Measurements from ENCODE around the gene ABCD3.
A peak's percentile ranks its signal among the peaks of the same experiment; 100 is the strongest.

The ABCD3 gene

DNA sequence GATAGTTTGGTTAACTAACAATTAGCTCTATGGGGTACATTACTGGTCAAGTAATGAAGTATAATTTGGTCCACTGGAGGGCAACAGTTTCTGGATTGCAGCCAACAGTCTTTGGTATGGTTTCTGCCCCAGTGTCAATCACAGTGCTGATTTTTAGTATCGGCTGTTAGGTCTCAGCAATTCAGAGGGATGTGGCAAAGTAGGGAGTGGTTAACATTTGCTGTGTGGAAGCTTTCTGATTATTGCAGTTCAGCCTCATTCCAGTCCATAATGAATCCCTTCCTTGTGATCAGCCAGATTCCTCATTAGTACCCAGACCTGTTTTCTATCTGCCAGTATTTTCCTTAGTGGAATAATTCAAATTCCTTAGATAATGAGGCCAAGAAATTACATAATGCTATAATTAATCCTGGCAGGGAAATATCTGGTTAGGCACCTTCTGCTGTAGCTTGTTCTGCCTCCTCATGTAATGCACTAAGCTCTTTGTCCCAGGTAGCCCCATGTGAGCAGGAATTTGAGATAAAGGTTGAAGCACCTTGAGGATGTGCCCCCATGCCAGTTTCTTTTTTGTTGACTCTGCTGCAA, 109.3 kb downstream of the ABCD3 start:
- DNase-seq (ENCODE audit: low spot score) = no peak

DNA sequence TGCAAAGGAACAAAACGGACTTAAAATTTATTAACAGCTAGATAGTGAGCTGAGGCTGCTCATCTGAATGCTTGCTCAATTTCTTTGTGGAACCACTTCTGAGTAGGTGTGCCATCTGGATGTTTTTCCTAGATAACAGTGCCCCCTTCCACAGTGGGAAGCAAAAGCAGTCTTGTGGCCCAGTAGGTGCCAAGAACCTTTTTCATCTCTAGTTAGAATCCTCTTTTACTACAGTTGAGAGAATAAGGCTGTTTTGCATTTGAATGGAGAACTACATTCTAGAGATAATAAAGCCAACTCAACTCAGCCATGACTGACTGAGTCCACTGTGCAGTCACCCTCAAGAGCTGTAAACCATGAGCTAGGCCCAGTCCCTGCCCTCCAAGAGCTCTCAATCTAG, 110.1 kb downstream of the ABCD3 start:
- DNase-seq (ENCODE audit: low spot score) = no peak

DNA sequence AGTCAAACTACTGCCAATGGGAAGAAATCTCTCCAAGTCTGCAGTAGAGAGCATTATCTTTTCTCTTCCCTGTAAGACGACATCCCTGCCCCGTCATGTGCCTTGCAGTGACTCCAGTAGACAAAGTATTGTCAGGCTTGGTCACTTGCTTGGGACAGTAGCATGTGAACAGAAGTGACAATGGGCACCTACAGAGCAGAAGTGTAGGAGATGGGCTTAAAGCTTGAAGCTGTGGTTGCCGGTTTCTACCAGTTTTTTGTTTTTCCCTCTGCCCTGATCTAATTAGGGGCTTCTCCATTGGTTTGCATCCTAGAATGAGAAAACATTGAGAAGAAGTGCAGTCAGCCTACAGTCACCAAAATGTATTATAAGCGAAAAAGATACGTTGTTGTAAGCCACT, 110.6 kb downstream of the ABCD3 start:
- DNase-seq (ENCODE audit: low spot score) = no peak

DNA sequence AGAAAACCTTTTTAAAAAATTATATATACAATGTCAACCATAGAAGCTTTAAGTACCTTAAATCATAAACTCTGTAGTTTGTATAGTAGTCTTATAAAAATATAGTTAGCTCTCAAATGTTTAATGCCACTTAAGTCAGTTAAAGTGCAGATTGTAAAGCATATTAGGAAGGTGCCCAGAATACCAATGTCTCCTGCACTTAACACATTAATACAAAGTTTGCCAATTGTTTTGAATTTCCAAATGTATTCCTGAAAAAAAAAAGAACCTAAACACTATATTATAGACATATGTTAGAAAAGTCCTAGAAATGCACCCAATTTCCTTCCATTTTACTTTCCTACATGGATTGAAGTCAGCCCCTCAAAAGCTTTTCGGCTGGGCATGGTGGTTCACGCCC, 111.2 kb downstream of the ABCD3 start:
- no peak for DNase-seq (ENCODE audit: low spot score)

DNA sequence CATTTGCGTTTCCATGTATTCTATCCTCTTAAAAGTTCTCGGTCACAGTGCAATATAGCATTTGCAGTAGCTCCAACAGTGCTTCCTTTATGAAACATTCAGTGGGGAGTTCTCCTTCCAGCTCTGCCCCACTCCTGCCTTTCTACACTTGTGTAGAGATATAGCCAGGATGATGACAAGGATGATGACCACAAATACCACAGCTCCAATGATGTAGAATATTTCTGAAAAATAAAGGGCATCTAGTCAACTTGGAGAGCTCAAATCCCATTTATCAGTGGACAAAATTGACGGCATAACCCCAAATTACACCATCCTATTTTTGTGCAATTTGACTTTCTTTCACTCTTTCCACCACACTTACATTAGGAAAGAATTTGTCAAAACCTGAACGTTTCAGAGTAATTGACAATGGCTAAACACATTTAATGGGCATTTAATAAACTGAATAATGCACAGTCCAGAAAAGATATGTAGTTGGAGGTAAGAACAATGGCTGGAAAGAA, 112.2 kb downstream of the ABCD3 start:
- DNase-seq (ENCODE audit: low spot score) = no peak

DNA sequence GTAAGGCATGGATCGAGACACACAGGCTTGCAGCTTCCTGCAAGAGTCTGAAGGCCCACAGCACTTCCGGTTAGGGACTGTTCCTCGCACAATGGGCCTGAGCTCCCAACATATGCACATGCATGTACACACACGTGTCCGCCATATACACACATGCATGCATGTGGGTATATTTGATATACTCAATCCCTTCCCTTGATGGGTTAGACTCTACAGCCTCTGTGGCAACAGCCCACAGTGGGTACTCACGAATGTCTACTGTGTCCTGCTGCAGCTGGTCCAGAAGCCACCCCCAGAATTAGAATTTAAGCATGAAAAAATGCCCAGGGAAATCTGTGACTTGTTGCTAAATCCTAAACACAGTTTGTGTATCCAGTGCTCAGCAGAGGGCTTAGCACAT, 113.5 kb downstream of the ABCD3 start:
- no peak for DNase-seq (ENCODE audit: low spot score)

DNA sequence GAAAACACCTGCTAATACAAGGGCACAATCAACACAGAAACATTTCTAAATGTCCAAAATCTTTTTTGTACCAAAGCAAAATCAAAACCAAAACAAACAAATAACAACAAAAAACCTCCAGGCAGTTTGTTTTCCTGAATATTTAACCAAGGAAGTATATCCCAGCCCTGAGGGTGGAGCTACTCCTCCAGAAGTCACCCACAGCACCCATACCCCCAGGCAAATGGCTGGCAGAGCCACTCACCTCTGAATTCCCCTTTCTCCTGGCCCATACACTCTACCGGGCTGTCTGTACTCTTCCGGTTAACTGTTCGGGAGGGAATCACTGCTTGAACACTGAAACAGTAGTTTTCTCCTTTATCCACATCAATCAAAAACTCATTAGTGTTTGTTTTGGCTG, 113.9 kb downstream of the ABCD3 start:
- DNase-seq (ENCODE audit: low spot score) = no peak

DNA sequence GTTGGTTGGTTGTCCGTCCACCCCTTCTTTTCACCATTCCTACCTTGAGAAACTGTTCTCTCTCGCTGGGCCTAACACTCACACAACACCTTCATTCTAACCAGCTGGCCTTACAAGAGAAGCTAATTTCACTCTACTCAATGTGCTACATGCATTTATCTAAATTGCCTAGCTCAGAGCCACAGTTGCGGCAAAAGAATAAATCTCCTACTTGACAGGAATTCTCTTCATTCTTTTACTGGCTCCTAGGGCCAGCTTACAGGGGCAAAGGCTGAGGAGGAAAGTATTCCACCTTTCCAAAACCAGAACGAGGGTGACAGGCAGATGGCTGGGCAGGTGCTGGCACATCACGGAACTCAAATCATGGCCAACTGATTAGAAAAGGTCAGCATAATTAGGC, 116.9 kb downstream of the ABCD3 start:
- DNase-seq (ENCODE audit: low spot score) = no peak

DNA sequence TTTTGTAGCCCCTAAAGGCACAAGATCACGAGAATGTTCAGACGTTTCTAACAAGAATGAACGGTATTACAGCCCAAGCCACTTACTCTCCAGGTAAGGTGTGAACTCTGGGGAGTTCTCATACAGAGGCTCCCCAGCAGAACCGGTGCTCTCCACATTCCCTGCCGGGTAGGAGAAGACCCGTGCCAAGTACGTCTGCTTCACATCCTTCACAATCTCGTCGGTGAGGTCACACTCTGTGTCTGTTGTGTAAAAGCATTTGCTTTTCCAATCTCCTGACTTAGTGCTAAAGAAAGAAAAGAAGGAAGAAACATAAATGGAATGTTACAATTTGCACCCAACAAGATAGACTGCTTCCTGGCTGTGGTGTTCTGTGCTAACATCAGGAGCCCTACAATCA, 117.7 kb downstream of the ABCD3 start:
- DNase-seq (ENCODE audit: low spot score) = no peak

DNA sequence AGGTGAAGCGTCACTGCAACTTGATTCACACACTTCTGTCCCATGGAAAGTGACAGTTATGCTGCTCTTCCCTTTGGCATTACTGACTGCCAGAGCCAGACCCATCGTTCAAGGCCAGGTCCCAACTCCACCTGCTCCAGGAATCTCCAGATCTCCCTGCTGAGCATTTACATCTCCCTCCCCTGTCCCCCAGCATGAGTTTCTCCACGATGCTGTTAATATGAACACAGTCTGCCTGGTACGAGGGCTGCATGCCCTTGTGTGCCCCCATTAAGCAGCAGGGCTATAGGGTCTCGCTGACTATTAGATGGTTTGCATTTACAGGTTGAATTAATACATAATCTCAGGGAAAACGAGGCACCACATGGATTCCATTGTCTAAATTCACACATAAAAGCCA, 119.1 kb downstream of the ABCD3 start:
- no peak for DNase-seq (ENCODE audit: low spot score)

DNA sequence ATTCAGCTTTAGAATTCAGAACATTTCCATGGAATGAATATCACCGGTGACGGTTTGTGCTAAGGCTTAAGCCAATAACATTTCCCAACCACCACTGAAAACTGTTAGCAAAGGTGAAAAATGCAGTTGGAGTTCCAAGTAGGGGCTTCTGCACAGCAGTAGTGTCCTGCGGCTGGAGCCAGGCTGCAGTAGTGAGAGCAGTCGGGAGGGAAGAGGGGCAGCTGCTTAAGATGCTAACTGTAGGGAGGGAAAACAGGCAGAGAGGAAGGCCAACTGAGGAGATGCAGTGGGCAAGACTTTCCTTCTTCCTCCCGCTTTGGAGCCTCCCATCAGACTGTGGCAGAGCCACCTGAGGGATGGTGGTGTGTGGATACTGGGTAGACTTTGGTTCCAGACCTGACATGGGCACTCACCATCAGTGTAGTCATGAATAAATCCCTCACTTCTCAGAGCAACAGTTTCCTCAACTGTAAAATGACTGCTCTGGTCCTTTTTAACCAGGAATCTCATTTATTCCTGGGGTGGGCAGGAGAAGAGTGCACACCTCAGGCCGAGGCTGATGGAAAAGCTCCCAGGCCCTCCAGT, 120.1 kb downstream of the ABCD3 start:
- no peak for DNase-seq (ENCODE audit: low spot score)

DNA sequence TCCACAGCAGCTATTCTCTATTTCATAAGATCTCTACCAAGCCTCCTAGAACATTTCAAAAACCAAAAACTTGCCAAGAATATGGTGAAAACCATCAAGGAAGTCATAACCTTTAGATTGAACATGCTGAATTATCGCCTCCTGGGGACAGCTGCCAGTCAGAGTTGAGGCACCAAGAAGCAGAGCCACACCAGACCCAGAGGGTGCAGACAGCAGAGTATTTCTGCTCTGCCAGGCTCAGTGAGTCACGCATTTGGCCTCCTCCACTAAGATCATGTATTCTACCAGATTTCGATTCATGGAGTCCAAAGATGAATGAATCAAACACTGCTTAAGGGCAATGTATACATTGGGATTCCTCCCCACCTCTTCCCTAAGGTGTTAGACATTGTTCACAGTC, 121.3 kb downstream of the ABCD3 start:
- DNase-seq (ENCODE audit: low spot score) = no peak

DNA sequence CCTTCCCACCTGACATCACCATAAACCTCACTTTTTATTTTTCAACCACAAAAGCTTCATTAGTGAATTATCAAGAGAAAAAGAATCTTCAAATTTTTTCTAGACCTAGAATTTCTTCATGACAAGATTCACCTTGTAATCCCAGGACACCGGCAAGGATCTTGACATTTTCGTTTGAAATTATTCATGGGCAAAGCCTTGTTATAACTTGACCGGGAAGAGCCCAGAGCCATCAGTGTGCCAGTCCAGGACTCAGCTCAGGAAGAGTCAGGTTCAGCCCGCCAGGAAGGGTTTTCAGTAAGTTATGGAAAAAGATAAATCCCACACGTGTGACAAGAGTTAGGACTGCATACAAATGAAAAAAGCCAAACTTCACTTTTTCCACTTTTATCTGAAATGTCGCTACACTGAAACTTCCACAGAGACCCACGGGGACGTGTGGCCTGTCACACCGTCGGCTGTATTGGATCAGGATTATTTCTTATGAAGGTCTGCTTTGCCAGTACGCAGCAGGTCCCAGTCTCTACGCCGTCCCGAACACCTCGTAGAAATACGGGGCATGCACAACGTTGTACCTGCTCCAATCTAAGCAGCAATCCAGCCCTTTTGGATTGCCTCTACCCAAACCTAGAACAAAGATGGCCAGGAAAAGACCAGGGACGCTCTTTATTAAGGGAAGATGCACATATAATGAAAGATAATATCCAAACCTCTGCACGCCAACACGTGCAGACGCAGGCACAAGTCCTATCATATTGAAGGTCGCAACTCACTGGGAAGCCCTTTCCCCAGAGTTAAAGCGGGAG, 122.5 kb downstream of the ABCD3 start:
- DNase-seq (ENCODE audit: low spot score) = no peak

DNA sequence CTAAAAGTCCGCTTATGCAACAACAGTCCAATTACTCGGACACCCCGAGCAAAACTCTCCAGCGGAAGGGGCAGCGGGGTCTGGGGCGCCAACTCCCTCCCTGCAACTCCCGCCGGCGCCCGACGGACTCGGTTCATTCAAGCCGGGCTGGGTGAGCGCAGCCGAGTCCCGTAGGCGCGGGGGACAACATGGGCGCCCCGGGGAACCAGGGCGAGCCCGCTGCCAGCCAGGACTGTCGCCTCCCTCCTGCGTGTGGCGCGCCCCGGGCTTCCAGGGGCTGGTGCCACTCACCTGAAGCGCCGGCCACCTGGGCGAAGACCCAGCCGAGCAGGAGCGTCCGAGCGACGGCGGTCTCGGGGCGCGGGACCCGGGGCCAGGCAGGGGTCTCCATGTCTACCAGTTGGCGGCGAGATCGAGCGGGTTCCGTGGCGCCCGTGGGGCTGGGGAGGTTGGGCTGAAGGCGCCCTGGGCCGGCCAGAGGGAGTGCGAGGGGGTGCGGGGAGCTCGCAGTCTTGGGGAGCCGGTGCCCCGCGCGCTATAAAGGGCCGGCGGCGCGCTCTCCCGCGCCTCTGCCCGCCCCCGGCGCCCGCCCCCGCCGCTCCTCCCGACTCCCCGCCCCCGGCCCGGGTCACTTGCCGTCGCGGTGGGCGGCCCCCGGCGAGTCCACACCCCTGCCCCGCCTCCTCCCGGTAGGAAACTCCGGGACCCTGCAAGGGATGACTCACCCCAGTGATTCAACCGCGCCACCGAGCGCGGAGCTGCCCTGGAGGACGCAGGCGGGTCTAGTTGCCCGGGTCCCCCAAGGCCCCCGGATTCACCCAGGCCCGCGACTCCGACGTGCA, 123.3 kb downstream of the ABCD3 start, which contains the start of gene F3:
TSS of gene F3 (minus strand) at position 514 of the 842 bp plus-strand sequence. CDS start at position 391, 123 bp downstream.
- DNase-seq (ENCODE audit: low spot score) = peak; percentile 87

DNA sequence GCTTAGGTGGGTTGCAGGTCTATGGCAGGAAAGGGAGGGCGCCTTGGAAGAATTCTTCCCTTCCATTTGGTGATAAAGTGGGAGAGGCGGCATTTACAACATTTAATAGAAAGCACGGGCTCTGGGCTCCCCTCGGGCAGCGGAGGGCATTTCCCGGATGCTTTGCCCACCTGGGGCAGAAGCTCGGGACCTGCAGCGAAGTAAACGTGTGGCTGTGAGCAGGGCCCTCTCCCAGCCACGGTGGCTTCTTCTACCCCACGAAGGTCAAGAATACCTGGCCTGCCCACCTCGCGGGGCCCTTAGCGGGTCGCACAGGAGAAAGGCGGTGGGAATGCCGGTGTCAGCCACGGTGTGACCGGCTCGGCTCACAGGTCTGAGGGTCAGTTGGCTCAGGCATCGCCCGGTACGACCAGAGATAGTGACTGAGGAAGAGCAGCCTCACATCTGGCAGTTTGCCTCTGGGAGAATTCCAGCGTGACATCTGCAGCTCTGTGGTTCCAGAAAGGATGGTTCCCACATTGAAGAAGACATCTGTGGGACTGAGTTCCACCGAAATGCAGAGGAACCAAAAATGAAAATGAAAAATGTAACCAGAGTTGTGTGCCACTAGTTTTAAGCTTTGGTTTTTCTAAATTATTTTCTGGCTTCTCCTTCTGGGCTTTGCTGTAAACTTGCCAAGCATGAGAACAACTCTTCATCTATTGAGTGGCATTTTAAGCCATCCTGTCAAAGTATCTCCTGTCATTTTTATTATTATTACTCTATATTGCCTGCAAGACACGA, 124.1 kb downstream of the ABCD3 start:
- peak; percentile 70 for DNase-seq (ENCODE audit: low spot score)

DNA sequence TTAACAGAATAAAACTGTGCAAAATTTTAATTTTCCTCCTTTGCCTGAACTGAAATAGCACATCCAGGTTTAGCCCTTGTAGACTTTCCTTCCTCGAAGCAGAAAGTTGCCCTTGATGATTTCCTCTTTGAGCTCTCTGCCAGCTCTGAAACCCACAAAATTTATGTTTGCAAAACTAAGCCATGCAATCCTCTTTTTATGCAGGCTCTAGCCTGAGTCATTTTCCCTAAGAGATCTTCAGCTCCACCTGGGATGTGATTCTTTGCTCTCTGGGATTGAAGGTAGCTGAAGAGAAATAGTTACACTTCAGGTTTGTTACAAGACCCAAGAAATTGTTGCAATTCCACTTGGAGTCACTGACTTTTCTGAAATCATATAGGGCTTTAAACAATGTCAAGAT, 124.8 kb downstream of the ABCD3 start:
- DNase-seq (ENCODE audit: low spot score) = no peak

DNA sequence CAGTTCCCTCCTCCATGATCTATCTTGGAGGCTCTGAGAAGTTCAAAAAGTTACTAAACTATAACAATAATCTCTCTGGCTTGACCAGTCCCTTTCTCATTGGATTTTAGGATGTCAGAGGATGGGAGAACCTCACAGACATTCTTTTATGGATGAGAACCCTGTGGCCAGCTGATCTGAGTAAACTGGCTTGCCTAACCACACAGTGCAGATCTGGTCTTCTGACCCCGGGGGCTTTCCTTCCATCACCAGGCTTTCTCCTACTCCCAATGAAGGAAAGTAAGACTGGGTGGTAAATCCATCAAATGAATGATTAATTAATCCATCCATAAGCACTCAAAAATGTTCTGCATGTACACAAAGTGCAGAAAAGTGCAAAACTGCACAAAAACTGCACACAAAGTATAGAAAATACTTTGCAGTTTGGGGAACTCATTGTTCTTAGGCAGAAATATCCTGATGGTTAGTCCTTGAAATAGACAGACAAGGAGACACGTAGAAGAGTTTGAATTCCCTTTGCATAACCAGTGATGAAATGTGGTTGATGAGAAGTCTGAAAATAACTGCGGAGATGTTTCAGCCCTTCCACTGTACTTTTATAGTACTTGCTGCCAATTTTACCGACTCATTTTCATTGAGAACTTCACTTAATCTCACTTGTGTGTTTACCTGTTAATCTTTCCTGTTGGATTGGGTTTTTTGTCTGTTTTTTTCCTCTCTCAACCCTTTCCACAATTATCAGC, 125.9 kb downstream of the ABCD3 start:
- no peak for DNase-seq (ENCODE audit: low spot score)

DNA sequence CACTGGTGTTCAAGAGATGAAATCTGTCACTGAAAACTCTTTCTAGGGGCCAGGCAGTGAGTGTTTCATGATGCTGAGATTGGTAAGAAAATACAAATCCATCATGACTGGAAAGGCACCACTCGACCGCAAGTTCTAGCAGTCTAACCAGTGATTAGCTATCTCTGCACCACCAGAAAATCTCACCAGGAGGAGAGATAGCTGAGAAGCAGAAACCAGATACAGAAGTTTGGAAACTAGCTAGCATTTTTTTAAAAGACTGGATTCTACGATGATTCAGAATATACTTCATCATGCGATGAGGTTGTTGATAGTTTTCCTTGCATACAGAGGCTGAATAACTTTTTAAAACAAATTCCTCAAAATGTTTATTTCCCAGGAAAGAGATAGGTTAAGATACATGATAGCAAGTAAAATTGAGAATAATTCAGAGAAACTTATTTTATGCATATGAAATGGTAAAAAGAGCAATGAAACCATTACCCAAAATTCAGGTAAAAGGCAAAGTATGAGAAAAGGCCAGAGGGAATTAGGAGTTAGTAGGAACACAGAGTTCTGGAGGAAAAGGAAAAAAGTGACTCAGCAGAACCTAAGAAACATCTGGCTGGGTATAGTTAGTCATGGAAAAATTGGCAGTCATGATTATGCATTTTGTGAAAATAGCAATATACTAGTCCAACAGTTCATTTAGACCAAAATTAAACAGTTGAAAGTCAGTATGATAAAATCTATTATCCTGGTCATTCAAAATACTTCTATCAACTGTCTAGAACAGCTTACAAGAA, 126.7 kb downstream of the ABCD3 start:
- no peak for DNase-seq (ENCODE audit: low spot score)

DNA sequence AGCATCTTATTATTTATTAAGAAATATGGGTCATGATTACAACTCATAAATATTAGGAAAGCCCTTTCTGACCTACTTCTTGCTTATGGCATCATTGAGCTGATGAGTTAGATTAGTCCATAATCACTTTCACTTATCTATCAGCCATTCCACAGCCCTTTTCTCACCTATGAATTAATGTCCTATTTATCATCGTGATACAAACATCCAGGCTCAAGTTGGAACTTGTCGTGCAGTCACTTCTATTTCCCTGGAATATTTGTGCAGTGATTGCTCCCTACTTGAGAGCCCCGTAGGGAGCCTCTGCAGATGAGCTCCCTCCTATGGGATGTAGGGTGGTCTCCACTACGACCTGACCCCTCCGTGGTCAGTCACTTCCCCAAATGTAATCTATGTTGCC, 131.5 kb downstream of the ABCD3 start:
- no peak for DNase-seq (ENCODE audit: low spot score)

DNA sequence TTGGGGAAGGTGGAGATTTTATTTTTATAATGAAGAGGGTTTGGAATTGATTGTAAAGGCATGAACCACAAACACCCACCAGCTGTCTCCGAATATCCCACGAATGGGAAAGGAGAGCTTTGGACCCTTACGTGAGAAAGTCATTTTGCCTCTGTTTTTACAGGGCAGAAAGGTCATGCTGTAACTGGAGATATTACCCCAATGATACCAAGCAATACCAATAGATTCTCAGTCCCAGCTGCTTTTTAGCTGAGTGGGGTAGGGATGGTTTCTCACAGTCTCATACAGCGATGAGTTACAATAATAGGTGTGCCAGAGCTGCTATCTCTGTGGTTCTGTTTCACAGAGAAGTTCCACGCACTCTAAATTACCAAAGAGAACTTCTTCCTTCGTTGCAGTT, 132.2 kb downstream of the ABCD3 start:
- no peak for DNase-seq (ENCODE audit: low spot score)

Measured in left forelimb (tissue), 1 donor.